HCT116 (cell line): Measurements from ENCODE around the gene CSNK2A2. TPM values are rescaled to one million over a fixed set of nuclear protein-coding genes. Genes with fewer than 3 reads are reported as not detected.
A peak's percentile ranks its signal among the peaks of the same experiment; 100 is the strongest.

Source experiments
- ATAC-seq: fragments of 200-7000 bp; cut with Tn5 transposase; 2 replicates; pipeline ENCODE4 v1.9.1; 2020; ENCODE audit warnings: mild to moderate bottlenecking, moderate library complexity
- BruUV-seq: library from RNA; stranded (reverse); fragments of 400-500 nt; replicated peaks from 2 replicates; lab custom pipeline; 2021; lab: Mats Ljungman, UMichigan
- CTCF ChIA-PET: fragments of 300-600 bp; sonication (Branson Sonifier 250); formaldehyde crosslinking; loops from one replicate; lab custom pipeline; 2021; ENCODE audit warnings: antibody characterized with exemption; lab: Charles Lee
- POLR2A ChIA-PET: fragments of 300-600, 350-600 bp; sonication (Branson Sonifier 250); formaldehyde crosslinking; loops from one replicate; lab custom pipeline; 2021; ENCODE audit warnings: antibody characterized with exemption; lab: Charles Lee
- RAD21 ChIA-PET, 2 experiments: fragments of 300-600 bp; sonication (Branson Sonifier 250); formaldehyde crosslinking; loops; one replicate each; lab custom pipeline; 2023; ENCODE audit warnings: low total read pairs in 2 of 2; ENCODE audit not compliant: uncharacterized antibody in 2 of 2, unreplicated experiment in 2 of 2, low non-redundant PET in 1 of 2; lab: Charles Lee
- DNase-seq: peaks from one replicate; pipeline ENCODE4 v3.0.0-alpha.2; 2010; ENCODE audit warnings: low read depth, low spot score
- H2AFZ ChIP-seq: fragments of 200-600 bp; shearing (Covaris generic), sonication (generic); 2 replicates; pipeline ENCODE4 v1.6.1; 2017; ENCODE audit warnings: low read depth, mixed run types, mixed read lengths, antibody characterized with exemption, low read length; ENCODE audit not compliant: poor library complexity, severe bottlenecking
- H3K27ac ChIP-seq: 2 replicates; pipeline ENCODE4 v1.5.1; 2012; ENCODE audit warnings: low read depth, low read length
- H3K27me3 ChIP-seq: fragments of 200-600 bp; sonication (generic); 2 replicates; pipeline ENCODE4 v1.6.1; 2016; ENCODE audit warnings: mixed run types, low read length, mixed read lengths; ENCODE audit not compliant: insufficient read depth
- H3K36me3 ChIP-seq, 2 experiments: fragments of 200-500 bp in 1 of 2; fragments of 200-600 bp in 1 of 2; sonication (Bioruptor generic) in 1 of 2; sonication (generic) in 1 of 2; 2 replicates each; pipeline versions ENCODE4 v1.5.1 to v1.6.1; 2014 to 2016; ENCODE audit warnings: low read length in 2 of 2, inconsistent platforms in 1 of 2, mixed read lengths in 1 of 2, mixed run types in 1 of 2; ENCODE audit not compliant: insufficient read depth in 2 of 2, control insufficient read depth in 1 of 2
- H3K4me1 ChIP-seq, 2 experiments: fragments of 200-600 bp in 1 of 2; sonication (generic) in 1 of 2; 2 replicates each; pipeline versions ENCODE4 v1.5.1 to v1.6.1; 2012 to 2017; ENCODE audit warnings: low read length in 2 of 2, inconsistent platforms in 1 of 2, mild to moderate bottlenecking in 1 of 2, mixed read lengths in 1 of 2, mixed run types in 1 of 2, moderate library complexity in 1 of 2; ENCODE audit not compliant: insufficient read depth in 2 of 2, control insufficient read depth in 1 of 2
- H3K4me2 ChIP-seq: fragments of 200-600 bp; sonication (generic); 2 replicates; pipeline ENCODE4 v1.6.1; 2017; ENCODE audit warnings: mixed run types, low read length, mixed read lengths
- H3K4me3 ChIP-seq, 2 experiments: fragments of 200-600 bp in 1 of 2; sonication (generic) in 1 of 2; replicated peaks in 1 of 2; 2 replicates each; pipeline ENCODE4 v1.5.1; 2011 to 2016; ENCODE audit warnings: low read length in 2 of 2, control low read depth in 1 of 2, low read depth in 1 of 2, mild to moderate bottlenecking in 1 of 2, mixed read lengths in 1 of 2, mixed run types in 1 of 2
- H3K79me2 ChIP-seq: fragments of 200-600 bp; sonication (generic); 2 replicates; pipeline ENCODE4 v1.6.1; 2017; ENCODE audit warnings: mild to moderate bottlenecking, mixed run types, low read length, moderate library complexity, mixed read lengths; ENCODE audit not compliant: insufficient read depth
- H3K9ac ChIP-seq: fragments of 200-600 bp; sonication (generic); 2 replicates; pipeline ENCODE4 v1.6.1; 2016; ENCODE audit warnings: low read length, mixed read lengths
- H3K9me2 ChIP-seq: fragments of 200-600 bp; sonication (generic), shearing (Covaris generic); 2 replicates; pipeline ENCODE4 v1.6.1; 2017; ENCODE audit warnings: mixed run types, mild to moderate bottlenecking, moderate library complexity; ENCODE audit not compliant: insufficient read depth
- H3K9me3 ChIP-seq, 2 experiments: fragments of 200-500 bp in 1 of 2; fragments of 200-600 bp in 1 of 2; sonication (Bioruptor generic) in 1 of 2; sonication (generic) in 1 of 2; 2 replicates each; pipeline ENCODE4 v1.6.1; 2014 to 2017; ENCODE audit warnings: low read length in 2 of 2, mixed read lengths in 2 of 2, inconsistent platforms in 1 of 2, low read depth in 1 of 2, mild to moderate bottlenecking in 1 of 2, mixed run types in 1 of 2, moderate library complexity in 1 of 2; ENCODE audit not compliant: control insufficient read depth in 1 of 2, insufficient read depth in 1 of 2
- H4K20me1 ChIP-seq: fragments of 200-600 bp; sonication (generic), shearing (Covaris generic); 2 replicates; pipeline ENCODE4 v1.6.1; 2017; ENCODE audit warnings: mixed run types, mild to moderate bottlenecking, moderate library complexity; ENCODE audit not compliant: insufficient read depth
- CBX3 ChIP-seq: IDR thresholded peaks from 2 replicates; pipeline ENCODE4 v1.6.1; 2012; ENCODE audit warnings: low read depth
- CTCF ChIP-seq, 3 experiments: fragments of 200-600 bp in 1 of 3; sonication (generic) in 1 of 3; IDR thresholded peaks in 2 of 3; conservative IDR thresholded peaks in 1 of 3; 2 replicates each; pipeline ENCODE4 v1.5.1; 2012 to 2017; ENCODE audit warnings: low read depth in 2 of 3, low read length in 2 of 3, antibody characterized with exemption in 1 of 3, borderline replicate concordance in 1 of 3, control low read depth in 1 of 3, mild to moderate bottlenecking in 1 of 3, mixed read lengths in 1 of 3, mixed run types in 1 of 3, moderate library complexity in 1 of 3; ENCODE audit not compliant: insufficient read depth in 1 of 3
- FOSL1 ChIP-seq: IDR thresholded peaks from 2 replicates; pipeline ENCODE4 v1.6.1; 2012; ENCODE audit warnings: low read depth
- RAD21 ChIP-seq: IDR thresholded peaks from 2 replicates; pipeline ENCODE4 v1.6.1; 2012; ENCODE audit warnings: low read depth, mild to moderate bottlenecking
- SP1 ChIP-seq: IDR thresholded peaks from 2 replicates; pipeline ENCODE4 v1.6.1; 2012; ENCODE audit warnings: low read depth
- intact Hi-C: fragments of 100-400 bp; cut with micrococcal nuclease; formaldehyde crosslinking; loops from 2 replicates; pipeline ENCODE4 v1.10.0; 2022
- total RNA-seq: library from RNA; stranded (reverse); gene quantifications from one replicate; pipeline ENCODE4 v1.2.1, GENCODE V29; 2021; ENCODE audit not compliant: unreplicated experiment

The CSNK2A2 gene
- total RNA-seq, 1 experiment from 2014 or later, result 97.7 TPM

GRCh38 chr16:58127634-58128033 is 70.3 kb downstream of the CSNK2A2 start:
- Histone ChIP-seq H3K4me3 (peak overlapping the region; percentile 94 to 99), H4K20me1 (peaks cover 18% of the 10 kb centered on the region; the same call in 1 of the 2 replicates), H3K4me2 (peak overlapping the region; percentile 95), H3K9me2 (no peaks in the 10 kb centered on the region), H3K79me2 (peaks cover 61% of the 10 kb centered on the region), H2AFZ (no peak overlapping the region), H3K27ac (no peak overlapping the region), H3K9me3 (no peaks in the 10 kb centered on the region), H3K27me3 (no peaks in the 10 kb centered on the region), H3K9ac (peak overlapping the region; percentile 98; the same call in 1 of the 2 replicates), H3K4me1 (peaks cover 11 to 28% of the 10 kb centered on the region in 2 experiments; a peak in 3 of 4 replicates), H3K36me3 (no peaks in the 10 kb centered on the region)
- DNase-seq, result no peak
- ATAC-seq, result no peak
- no peak for TF ChIP-seq SP1
- TF ChIP-seq CTCF (IDR thresholded peaks at IDR 0.05 in 2 of 3, conservative IDR thresholded peaks at IDR 0.05 in 1 of 3; ENCODE audit: borderline replicate concordance in 1 of 3, insufficient read depth in 1 of 3, low read depth in 2 of 3, low read length in 2 of 3), result peak in 2 of 3 experiments; percentile 16 to 32; a peak in 2 of 6 replicates
- intact Hi-C loops, result no loop called here
- POLR2A ChIA-PET, result interaction anchor here (0.5 to 0.7 kb wide), 3 partner anchors 11 to 104 kb away, joined by 3 to 4 read pairs (median 3); no protein-coding TSS in a partner anchor
- BruUV-seq, result no TSS peak
- RAD21 ChIA-PET, result no interaction called here
- CTCF ChIA-PET, result no interaction called here

GRCh38 chr16:58127033-58127556 is 70.8 kb downstream of the CSNK2A2 start:
- no peak overlapping the region for H2AFZ ChIP-seq
- no peaks in the 10 kb centered on the region for H3K27me3 ChIP-seq
- no TSS peak for BruUV-seq
- ChIA-PET POLR2A (no interaction called here), CTCF (interaction anchor here (1.0 kb wide), 1 partner anchor 30 kb away, joined by 3 read pairs; no protein-coding TSS in a partner anchor), RAD21 (no interaction called here)
- peaks cover 18% of the 10 kb centered on the region; the same call in 1 of the 2 replicates for H4K20me1 ChIP-seq
- 0 out of 2 replicates have a peak overlapping the region, but pooled peaks have one; percentile 98 for H3K9ac ChIP-seq
- no peak overlapping the region for H3K27ac ChIP-seq
- H3K4me2 ChIP-seq, result peak overlapping the region; percentile 95
- H3K4me1 ChIP-seq, result peaks cover 11 to 28% of the 10 kb centered on the region in 2 experiments; a peak in 3 of 4 replicates
- TF ChIP-seq CBX3 (no peak), FOSL1 (no peak), RAD21 (0 out of 2 replicates have a peak, but pooled peaks have one; percentile 7), CTCF (IDR thresholded peaks at IDR 0.05 in 2 of 3, conservative IDR thresholded peaks at IDR 0.05 in 1 of 3; ENCODE audit: borderline replicate concordance in 1 of 3, insufficient read depth in 1 of 3, low read depth in 2 of 3, low read length in 2 of 3) (0 out of 6 replicates have a peak, but pooled peaks of 1 of the 3 experiments have one; percentile 6)
- no peaks in the 10 kb centered on the region for H3K36me3 ChIP-seq
- DNase-seq (no peak), ATAC-seq (no peak)
- intact Hi-C loops, result no loop called here
- H3K9me2 ChIP-seq, result no peaks in the 10 kb centered on the region
- H3K79me2 ChIP-seq, result peaks cover 67% of the 10 kb centered on the region
- no peaks in the 10 kb centered on the region for H3K9me3 ChIP-seq
- no peak overlapping the region for H3K4me3 ChIP-seq
